RWPE1 (cell line): ENCODE data around the gene RTN1.

ENCODE experiments used
- CTCF ChIA-PET: fragments of 350-600 bp; sonication (Branson Sonifier 250); formaldehyde crosslinking; extraction: SDS; loops from one replicate; lab custom pipeline; 2021; lab: Yijun Ruan, JAX
- POLR2A ChIA-PET: fragments of 400-600 bp; formaldehyde crosslinking; extraction: SDS; loops from one replicate; lab custom pipeline; 2020; ENCODE audit warnings: antibody characterized with exemption; ENCODE audit not compliant: low non-redundant PET; lab: Yijun Ruan, JAX
- DNase-seq: peaks from one replicate; pipeline ENCODE4 v3.0.0; 2012; ENCODE audit warnings: low spot score
- H3K27ac ChIP-seq: fragments of 450-650 bp; 2 replicates; pipeline ENCODE4 v1.5.1; 2017
- CTCF ChIP-seq: fragments of 450-650 bp; conservative IDR thresholded peaks from 2 replicates; pipeline ENCODE4 v1.5.1; 2017; ENCODE audit warnings: low read depth, mild to moderate bottlenecking

RTN1 gene

GRCh38 chr14:59816941-59817340, 53.6 kb downstream of the RTN1 start:
- no peak for DNase-seq
- ChIA-PET CTCF (no interaction called here), POLR2A (no interaction called here)
- no peak overlapping the region for H3K27ac ChIP-seq
- TF ChIP-seq CTCF, result no peak

- no peak overlapping the region for H3K27ac ChIP-seq
- no peak for DNase-seq
- CTCF ChIA-PET, result no interaction called here
- no peak for TF ChIP-seq CTCF
- POLR2A ChIA-PET, result no interaction called here
Measured at GRCh38 chr14:59814988-59815387, 55.6 kb downstream of the RTN1 start.

- ChIA-PET CTCF (interaction anchor here (0.5 kb wide), 1 partner anchor 383 kb away, joined by 3 read pairs; no protein-coding TSS in a partner anchor), POLR2A (no interaction called here)
- no peak for DNase-seq
- H3K27ac ChIP-seq, result no peak overlapping the region
- no peak for TF ChIP-seq CTCF
Measured at GRCh38 chr14:59811815-59812214, 58.8 kb downstream of the RTN1 start.

- no peak for TF ChIP-seq CTCF
- CTCF ChIA-PET, result no interaction called here
- no peak overlapping the region for H3K27ac ChIP-seq
- POLR2A ChIA-PET, result no interaction called here
- no peak for DNase-seq
Measured at GRCh38 chr14:59811073-59811472, 59.5 kb downstream of the RTN1 start.

GRCh38 chr14:59803052-59803540, 67.5 kb downstream of the RTN1 start:
- H3K27ac ChIP-seq, result no peak overlapping the region
- POLR2A ChIA-PET, result no interaction called here
- TF ChIP-seq CTCF, result no peak
- CTCF ChIA-PET, result no interaction called here
- no peak for DNase-seq

- TF ChIP-seq CTCF, result no peak
Measured at GRCh38 chr14:59788176-59788575, 82.4 kb downstream of the RTN1 start.

More at GRCh38 chr14:59788176-59788575, 82.4 kb downstream of the RTN1 start:
- no peak for DNase-seq
- POLR2A ChIA-PET, result no interaction called here
- CTCF ChIA-PET, result no interaction called here
- no peak overlapping the region for H3K27ac ChIP-seq
